Body of pancreas (tissue), 4 donors: ENCODE results near the gene MPZL3.

ENCODE experiments used
- CTCF ChIP-seq, 7 experiments: fragments of 450-650 bp in 4 of 7; fragments of 200-600 bp in 3 of 7; sonication (generic) in 3 of 7; IDR thresholded peaks; one replicate each; pipeline ENCODE4 v1.5.1; 2016 to 2019; ENCODE audit warnings: antibody characterized with exemption in 7 of 7
- POLR2A ChIP-seq, 3 donors: fragments of 450-650 bp; IDR thresholded peaks; one replicate each; pipeline ENCODE4 v1.6.1; 2016; ENCODE audit warnings: antibody characterized with exemption in 3 of 3, mild to moderate bottlenecking in 2 of 3

GRCh38 chr11:118226781-118227180, 25.4 kb downstream of the MPZL3 start:
- TF ChIP-seq CTCF (IDR thresholded peaks at IDR 0.05) (no peak), POLR2A (IDR thresholded peaks at IDR 0.05) (no peak)
